C1 segment of cervical spinal cord (tissue), 14 donors: ENCODE measurements around the gene EIF3B.
A peak's percentile ranks its signal among the peaks of the same experiment; 100 is the strongest.
"Not testable (repeated sequence)": the region's sequence is repeated elsewhere in the genome, so short reads cannot be mapped to it uniquely, and the experiment has no call there.

Experiments
- DNase-seq, 14 donors: peaks; one replicate each; lab custom pipeline; 2025; lab: John Stamatoyannopoulos, UW

The EIF3B gene

DNA sequence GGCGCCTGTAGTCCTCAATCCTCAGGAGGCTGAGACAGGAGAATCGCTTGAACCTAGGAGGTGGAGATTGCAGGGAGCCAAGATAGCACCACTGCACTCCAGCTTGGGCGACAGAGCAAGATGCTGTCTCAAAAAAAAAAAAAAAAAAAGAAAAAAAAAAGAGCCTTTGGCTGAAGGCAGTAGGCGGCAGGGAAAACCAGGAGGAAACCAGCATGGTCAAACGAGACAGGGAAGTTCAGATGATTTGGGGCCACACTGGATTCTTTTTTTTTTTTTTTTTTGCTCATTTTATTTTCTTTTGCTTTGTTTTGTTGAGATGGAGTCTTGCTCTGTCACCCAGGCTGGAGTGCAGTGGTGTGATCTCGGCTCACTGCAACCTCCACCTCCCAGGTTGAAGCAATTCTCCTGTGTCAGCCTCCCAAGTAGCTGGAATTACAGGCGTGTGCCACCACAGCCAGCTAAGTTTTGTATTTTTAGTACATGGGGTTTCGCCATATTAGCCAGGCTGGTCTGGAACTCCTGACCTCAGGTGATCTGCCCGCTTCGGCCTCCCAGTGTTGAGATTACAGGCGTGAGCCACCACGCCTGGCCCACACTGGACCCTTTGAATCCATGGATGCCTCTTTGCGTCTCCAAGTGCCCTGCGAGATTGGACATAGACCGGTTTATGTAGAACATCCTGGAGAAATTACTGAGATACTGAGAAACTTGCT is 7.1 kb upstream of the EIF3B start:
- not testable (repeated sequence) for DNase-seq

DNA sequence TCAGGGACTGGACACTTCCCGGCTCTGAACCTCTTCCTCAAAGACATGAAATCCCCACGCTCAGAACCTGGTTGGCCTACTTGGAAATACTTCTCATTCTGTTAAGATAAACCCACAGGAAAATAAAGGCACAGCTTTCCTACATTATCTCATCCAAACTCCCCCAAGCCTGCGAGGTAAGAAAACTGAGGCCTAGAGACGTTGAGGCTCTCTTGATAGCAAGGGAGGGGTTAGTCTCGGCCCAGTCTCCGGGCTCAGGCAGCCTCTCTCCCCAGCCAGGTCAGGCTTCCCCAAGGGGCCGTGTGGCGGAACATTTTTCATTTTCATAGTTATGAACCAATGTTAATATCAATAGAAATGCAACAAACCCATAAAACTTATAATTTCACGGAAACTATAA is 4.6 kb upstream of the EIF3B start:
- DNase-seq = no peak

DNA sequence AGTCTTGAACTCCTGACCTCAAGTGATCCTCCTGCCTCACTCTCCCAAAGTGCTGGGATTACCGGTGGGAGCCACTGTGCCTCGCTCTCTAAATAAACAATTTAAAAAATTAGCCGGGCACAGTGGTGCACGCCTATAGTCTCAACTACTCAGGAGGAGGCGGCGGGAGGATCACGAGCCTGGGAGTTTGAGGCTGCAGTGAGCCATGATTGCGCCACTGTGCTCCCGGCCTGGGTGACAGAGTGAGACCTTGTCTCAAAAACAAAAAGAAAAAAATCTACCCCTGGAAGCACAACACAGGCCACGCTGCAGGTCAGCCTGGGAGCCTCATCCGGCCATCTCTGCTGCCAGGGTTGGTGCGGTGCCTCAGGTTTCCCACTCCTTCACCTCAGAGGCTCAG is 3.8 kb upstream of the EIF3B start:
- DNase-seq = no peak

DNA sequence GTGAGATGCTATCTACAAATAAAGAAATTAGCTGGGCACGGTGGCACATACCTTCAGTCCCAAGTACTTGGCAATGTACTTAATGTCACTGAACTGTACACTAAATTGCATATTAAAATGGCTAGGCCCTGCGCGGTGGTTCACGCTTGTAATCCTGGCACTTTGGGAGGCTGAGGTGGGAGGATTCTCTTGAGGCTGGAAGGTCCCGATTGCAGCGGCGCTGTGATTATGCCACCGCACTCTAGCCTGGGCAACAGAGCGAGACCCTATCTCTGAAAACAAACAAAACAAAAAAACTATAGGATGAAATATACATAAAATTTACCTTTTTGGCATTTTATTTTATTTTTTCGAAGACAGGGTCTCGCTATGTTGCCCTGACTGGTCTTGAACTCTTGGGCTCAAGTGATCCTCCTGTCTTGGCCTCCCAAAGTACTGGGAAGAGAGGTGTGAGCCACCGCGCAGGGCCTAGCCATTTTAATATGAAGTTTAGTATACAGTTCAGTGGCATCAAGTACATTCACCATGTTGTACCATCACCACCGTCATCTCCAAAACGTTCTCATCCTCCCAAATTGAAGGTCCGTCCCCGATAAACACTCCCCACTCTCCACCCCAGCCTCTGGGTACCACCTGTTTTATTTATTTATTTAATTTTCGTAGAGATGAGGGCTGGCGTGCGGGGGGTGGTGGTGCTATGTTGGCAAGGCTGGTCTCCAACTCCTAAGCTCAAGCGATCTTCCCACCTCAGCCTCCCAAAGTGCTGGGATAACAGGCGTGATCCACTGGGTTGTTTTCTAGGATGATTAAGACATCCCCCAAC is 1.3 kb upstream of the EIF3B start:
- DNase-seq = no peak

DNA sequence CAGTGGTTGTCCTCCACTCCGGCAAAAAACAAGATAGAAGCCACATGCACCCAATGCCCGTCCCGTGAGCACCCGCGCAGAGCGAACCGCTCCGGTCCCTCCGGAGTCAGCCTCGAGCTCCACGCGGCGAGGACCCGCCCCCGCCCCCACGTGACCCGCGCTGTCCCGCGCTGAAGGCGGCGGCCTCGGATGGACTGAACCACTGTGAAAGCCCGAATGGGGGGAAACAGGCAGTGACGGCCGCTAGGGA is 766 bp upstream of the EIF3B start:
- peak in 12 of 14 donors; percentile 89 to 99 (median 94) for DNase-seq

DNA sequence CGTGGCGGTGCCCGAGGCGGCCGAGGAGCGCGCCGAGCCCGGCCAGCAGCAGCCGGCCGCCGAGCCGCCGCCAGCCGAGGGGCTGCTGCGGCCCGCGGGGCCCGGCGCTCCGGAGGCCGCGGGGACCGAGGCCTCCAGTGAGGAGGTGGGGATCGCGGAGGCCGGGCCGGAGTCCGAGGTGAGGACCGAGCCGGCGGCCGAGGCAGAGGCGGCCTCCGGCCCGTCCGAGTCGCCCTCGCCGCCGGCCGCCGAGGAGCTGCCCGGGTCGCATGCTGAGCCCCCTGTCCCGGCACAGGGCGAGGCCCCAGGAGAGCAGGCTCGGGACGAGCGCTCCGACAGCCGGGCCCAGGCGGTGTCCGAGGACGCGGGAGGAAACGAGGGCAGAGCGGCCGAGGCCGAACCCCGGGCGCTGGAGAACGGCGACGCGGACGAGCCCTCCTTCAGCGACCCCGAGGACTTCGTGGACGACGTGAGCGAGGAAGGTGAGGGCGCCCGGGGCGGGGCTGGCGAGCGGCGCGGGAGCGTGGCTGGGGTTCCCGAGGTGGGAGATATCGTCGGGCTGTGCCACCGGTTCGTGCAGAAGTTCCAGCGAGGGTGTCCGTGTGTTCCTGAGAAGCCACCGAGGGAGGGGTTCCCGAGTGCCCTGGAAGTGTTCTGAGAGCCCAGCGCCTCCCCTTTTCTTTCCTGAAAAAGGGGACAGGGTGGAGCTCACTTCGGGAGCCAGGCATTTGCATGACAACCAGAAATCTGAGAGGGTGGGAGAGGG is 495 bp downstream of the EIF3B start:
- no peak for DNase-seq

DNA sequence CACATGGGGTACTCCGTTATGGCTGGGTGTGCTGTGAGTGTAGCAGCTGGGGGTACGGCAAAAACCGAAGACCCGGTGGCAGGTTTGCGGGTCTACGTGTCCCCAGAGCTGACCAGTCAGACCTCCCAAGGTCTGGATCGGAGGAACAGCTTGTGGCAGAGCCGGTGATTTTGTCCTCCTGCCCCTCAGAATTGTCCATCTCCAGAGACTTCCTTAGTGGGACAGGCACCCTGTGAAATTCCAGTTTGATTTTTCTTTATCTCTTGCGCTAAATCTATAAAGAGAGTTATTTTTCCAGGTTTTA is 1.0 kb downstream of the EIF3B start:
- no peak for DNase-seq

DNA sequence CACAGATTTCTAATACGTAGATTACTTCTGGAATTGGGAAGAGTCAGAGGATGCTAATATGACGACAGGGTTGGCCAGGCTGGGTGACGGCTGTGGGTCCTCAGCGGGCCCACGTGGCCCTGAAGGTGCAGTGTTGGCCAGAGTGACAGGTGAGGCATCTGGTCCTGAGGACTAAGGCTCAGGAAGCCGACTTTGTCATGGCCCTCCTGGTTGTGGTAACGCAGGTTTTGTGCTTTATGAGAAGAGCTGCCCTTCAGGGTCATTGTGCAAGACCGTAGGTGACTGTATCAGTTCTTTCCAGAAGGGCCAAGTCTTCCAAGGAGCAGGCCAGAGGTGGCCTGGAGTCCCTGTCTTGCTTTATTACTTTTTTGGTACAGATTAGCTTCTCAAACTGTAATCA is 2.5 kb downstream of the EIF3B start:
- DNase-seq = no peak

DNA sequence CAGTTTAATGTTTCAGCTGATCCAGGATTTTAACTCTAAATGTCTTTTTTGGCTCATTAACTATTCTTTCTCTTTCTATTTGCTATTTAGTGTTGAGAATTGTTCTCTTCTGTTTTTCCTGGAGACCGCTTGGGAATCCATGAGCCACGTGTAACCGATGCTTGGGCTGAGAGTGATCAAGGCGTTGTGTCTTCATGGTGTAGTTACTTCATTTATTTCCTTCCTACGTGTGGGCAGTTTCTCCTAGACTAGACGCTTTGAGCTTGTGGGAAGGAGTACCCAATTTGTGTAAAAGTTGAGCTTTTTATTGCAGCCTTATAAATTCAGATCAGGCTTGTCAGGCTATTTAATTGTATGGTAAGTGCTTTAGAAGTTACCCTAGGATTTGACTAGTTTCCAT is 2.9 kb downstream of the EIF3B start:
- no peak for DNase-seq

DNA sequence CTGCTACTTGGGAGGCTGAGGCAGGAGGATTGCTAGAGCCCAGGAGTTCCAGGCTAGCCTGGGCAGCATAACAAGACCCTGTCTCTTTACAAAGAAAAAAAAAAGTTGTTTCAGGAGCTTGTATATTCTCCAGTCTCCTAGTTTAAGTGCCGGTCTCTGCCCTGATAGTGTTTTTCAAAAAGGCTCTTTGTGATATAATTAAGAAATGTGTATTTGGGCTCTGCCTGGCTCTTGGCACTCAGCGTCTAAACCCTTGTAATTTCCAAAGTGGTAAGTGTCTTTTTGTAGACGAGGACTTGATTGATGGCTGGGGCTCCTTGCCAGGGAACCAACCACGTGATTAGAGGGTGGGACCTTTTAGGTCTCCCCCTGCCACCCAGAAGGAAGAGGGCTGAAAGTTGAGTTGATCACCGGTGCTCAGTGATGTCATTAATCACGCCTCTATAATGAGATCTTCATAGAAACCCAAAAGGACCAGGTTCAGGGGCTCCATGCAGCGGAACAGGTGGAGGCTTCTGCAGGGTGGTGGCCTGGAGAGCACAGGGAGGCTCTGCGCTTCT is 4.4 kb downstream of the EIF3B start:
- DNase-seq = no peak

DNA sequence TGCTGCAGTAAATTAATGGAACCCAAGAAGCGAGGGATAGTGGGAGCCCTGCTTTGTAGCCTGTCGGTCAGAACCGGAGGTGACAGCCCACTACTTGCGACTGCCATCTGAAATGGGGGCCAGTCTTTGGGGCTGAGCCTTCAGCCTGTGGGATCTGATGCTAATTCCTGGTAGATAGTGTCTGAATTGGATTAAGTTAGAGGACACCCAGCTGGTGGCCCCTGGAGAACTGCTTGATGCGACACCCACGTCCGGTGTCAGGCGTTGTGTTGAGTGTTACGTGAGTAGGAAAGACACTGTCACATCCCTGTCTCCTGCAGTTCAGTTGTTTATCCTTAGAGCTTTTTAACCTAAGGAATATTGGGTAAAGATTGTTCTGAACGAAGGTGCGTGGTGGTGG is 5.0 kb downstream of the EIF3B start:
- no peak for DNase-seq

DNA sequence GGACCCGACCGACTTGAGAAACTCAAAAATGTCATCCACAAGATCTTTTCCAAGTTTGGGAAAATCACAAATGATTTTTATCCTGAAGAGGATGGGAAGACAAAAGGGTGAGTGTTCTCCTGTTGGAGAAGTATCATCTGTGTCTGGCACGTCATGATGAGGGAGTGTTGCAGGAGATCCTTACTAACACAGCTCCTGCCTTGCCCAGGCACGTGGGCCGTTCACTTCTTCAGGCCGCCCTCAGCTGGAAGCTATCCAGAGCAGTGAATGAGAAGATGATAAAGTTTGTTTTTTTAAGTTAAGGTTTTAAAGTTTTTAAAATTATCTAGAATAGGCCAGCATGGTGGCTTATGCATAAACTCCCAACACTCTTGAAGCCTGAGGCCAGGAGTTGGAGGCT is 6.2 kb downstream of the EIF3B start:
- no peak for DNase-seq

DNA sequence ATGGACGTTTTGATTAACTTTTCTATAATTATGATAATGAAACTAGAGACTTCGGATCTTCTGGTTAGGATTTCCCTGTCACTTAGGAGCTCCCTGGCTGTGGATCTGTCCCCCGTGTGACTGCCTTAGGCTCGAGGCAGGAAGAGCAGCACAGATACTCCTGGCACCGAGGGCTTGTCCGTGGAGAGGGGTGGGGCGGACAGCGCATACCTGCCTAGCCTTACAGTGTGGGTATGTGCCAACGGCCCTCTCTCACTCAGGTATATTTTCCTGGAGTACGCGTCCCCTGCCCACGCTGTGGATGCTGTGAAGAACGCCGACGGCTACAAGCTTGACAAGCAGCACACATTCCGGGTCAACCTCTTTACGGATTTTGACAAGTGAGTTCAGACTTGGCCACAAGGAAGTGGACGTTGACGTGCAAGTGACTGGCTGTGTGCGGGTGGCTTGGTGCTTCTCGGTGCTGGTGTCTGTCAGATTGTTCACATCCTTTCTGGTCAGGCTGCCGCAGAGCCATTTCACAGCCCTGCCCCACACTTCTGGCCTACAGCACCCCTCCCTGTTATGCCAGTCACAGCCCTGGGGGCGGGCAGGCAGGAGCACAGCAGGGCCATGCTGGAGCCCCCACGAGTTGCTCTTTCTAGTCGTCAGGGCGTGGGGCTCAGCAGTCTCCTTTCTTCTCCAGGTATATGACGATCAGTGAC is 7.9 kb downstream of the EIF3B start:
- DNase-seq = no peak

DNA sequence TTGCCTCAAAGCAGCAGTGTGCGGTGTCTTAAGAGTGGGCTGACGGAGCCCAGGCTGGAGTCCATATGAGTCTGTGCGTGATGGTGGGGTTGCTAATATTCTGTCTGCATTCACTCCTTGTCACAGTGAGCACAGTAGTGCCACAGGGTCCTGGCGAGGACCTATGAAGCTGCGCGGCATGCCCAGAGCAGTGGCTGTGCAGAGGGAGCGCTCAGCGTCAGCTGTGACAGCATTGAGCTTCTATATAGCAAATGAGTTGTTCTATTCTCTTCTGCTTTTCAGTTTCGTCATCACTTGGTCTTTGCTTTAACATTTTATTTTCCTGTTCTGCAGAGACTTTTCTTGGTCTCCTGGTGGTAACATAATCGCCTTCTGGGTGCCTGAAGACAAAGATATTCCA is 14.5 kb downstream of the EIF3B start:
- no peak for DNase-seq

DNA sequence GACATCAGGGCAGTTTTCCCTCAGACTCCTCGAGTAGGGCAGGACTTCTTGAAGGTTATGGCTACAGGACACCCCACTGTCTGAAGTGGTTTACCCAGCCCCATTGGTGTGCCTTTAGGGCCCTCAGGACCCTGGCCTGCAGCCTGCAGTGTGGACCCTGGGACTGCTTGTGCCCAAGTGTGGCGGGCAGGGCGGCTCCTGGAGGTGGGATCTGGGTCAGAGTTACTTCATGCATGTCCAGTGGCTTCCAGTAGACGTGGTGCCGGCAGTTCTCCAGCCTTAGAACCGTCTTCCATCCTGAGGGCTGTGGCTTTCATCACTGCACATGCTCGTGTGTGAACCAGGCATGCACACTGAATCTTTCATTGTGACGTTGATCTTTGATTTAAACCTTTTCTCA is 16.7 kb downstream of the EIF3B start:
- DNase-seq = no peak

DNA sequence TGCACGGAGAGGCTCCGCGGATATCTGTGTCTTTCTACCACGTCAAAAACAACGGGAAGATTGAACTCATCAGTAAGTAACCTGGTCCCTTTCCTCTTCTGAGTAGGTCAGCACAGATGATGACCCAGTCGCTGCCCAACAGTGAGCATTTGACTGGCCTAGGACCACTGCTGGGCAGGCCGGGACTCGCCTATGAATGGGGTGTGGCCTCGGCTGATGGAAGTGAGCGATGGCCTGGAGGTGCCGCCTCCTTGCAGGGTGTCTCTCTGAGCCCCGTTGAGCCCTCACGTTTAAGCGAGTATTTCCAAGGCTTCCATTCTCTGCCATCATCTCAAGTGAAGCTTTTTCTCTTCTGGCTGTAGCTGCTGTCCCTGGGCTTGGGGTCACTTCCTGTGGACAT is 18.1 kb downstream of the EIF3B start:
- no peak for DNase-seq

DNA sequence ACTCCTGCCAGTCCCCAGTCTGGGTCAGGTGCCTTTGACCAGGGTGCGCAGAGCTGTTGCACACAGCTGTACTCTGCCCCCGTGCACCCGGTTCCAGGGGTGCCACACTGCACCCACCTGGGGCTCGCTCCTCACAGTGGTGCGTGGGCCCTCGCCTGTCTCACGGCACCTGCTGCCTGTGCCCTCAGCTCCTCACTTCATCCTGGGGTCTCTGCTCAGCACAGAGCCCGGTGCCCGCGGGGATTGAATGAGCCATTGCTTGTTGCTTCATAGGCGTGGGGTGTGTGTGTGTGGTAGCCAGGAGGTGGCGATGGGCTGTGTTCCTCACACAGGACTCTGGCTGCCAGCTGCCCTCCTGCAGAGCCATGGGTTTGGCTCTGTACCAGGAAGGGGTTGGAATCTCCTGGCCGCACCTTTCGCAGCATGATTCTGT is 18.5 kb downstream of the EIF3B start:
- no peak for DNase-seq

DNA sequence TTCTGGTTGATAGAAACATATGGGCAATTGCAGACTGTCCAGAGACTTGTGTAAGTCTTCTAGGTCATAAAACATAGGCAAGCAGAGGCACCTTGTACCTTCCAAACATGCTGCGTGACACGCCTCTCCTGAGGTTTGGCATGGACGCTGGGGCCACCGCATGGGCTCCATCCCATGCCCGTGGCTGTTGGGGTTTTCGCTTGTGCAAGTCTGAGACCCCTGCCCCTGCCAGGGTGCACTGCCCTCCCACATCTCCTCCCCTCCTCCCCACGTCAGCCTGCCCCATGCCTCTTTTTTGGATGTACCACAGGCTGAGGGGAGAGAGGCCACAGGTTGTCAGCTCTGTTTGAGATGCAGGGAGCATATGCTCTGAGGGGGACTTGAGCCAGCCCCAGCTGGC is 19.0 kb downstream of the EIF3B start:
- DNase-seq = peak in 1 of 14 donors; percentile 36

DNA sequence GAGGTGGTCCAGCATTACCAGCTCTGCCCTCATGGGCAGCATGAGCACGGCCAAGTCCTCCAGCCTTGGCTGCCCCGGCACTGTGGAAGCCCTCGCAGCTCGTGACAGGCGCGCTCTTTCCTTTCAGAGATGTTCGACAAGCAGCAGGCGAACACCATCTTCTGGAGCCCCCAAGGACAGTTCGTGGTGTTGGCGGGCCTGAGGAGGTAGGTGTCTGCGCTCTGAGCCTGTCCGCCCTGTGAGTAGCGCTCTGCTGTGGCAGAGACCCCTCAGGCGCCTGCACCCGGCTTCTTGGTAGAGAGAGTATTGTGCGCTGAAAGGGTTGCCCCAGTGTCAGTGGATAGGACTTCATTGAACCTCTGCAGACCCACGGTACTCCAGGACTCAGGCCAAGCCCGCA is 19.8 kb downstream of the EIF3B start:
- DNase-seq = no peak

DNA sequence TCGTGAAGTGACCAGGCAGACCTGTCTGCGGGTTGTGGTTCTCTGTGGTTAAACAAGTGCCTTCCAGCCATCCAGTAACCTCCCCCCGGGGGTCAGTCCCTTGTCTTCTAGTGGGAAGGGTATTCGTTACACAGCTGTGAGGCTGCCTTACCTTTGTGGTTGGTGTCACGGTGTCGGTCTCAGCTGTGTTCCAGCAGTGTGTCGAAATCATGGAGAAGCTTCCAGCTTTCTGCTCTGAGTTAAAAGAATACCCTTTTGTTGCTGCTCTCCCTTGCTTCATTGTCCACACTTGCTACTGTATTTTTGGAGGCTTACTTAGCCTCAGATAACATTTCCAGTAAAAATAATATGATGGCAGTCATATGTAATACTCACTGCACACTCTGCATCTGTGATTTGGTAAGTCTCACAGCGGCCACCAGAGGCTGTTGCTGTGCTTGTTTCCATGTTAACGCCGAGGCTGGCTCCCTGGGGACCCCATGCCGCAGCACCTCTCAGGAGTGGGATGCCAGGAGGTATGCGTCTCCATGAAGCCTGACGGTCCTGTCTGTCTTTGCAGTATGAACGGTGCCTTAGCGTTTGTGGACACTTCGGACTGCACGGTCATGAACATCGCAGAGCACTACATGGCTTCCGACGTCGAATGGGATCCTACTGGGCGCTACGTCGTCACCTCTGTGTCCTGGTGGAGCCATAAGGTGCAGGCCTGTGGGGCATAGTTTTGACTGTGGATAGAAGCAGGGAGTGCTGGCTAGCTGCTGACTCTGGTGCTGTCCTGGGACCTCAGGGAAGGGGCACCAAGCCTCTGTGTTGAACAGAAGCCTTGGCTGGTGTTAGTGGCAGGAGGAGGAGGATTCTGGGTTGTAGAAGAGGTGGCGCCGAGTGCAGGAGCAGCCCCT is 20.5 kb downstream of the EIF3B start:
- DNase-seq = no peak
